Breast epithelium (tissue), 4 donors: ENCODE data around the gene WAC. TPM values are rescaled to one million over a fixed set of nuclear protein-coding genes. Genes with fewer than 3 reads are reported as not detected.
"Not testable (repeated sequence)": the region's sequence is repeated elsewhere in the genome, so short reads cannot be mapped to it uniquely, and the experiment has no call there.

Source experiments
- DNase-seq, 2 donors: peaks; one replicate each; pipeline ENCODE4 v3.0.0-alpha.2; 2019; ENCODE audit warnings: low spot score in 2 of 2
- H3K27ac ChIP-seq, 2 donors: fragments of 200-600 bp; sonication (generic) in 1 of 2; one replicate each; pipeline ENCODE4 v1.5.1; 2016 to 2019; ENCODE audit warnings: mild to moderate bottlenecking in 1 of 2
- H3K27me3 ChIP-seq, 2 donors: fragments of 200-600 bp; sonication (generic) in 1 of 2; one replicate each; pipeline versions ENCODE4 v1.5.1 to v1.6.0; 2017 to 2019; ENCODE audit warnings: control low read depth in 1 of 2, mild to moderate bottlenecking in 1 of 2
- H3K36me3 ChIP-seq: fragments of 200-600 bp; one replicate; pipeline ENCODE4 v1.5.1; 2019
- H3K4me1 ChIP-seq, 2 donors: fragments of 200-600 bp; sonication (generic); one replicate each; pipeline ENCODE4 v1.5.1; 2016 to 2019; ENCODE audit warnings: control low read depth in 1 of 2
- H3K4me3 ChIP-seq, 3 donors: fragments of 200-600 bp; sonication (generic); 1 replicate in 2 of 3; 2 replicates in 1 of 3; pipeline ENCODE4 v1.5.1; 2016 to 2019; ENCODE audit warnings: mild to moderate bottlenecking in 3 of 3, moderate library complexity in 2 of 3
- H3K9me3 ChIP-seq, 2 donors: fragments of 200-600 bp; sonication (generic) in 1 of 2; one replicate each; pipeline ENCODE4 v1.5.1; 2016 to 2019; ENCODE audit warnings: control low read depth in 1 of 2
- POLR2A ChIP-seq: fragments of 450-650 bp; IDR thresholded peaks from one replicate; pipeline ENCODE4 v1.6.1; 2016; ENCODE audit warnings: antibody characterized with exemption, mild to moderate bottlenecking, moderate library complexity
- POLR2AphosphoS5 ChIP-seq, 3 donors: sonication (generic); formaldehyde crosslinking; IDR thresholded peaks; one replicate each; pipeline ENCODE4 v1.6.1; 2017; ENCODE audit warnings: antibody characterized with exemption in 3 of 3
- intact Hi-C: fragments of 100-400 bp; cut with DNase I; formaldehyde crosslinking; loops from one replicate; pipeline ENCODE4 v1.15.1; 2023; ENCODE audit warnings: low total_unique reads
- total RNA-seq, 3 donors: library from RNA; depleted of rRNA; stranded (reverse); fragments of >200 nt; gene quantifications; one replicate each; pipeline ENCODE4 v1.1.0, GENCODE V29; 2016
- TF ChIP-seq, protein P1 (sequence below), 3 donors: fragments of 450-650 bp; IDR thresholded peaks; one replicate each; pipeline ENCODE4 v1.5.1; 2016 to 2017; ENCODE audit warnings: antibody characterized with exemption in 3 of 3, mild to moderate bottlenecking in 3 of 3, moderate library complexity in 3 of 3

Gene WAC
- total RNA-seq, 3 donors from 2014 or later: 124 to 180 (median 142) TPM

DNA sequence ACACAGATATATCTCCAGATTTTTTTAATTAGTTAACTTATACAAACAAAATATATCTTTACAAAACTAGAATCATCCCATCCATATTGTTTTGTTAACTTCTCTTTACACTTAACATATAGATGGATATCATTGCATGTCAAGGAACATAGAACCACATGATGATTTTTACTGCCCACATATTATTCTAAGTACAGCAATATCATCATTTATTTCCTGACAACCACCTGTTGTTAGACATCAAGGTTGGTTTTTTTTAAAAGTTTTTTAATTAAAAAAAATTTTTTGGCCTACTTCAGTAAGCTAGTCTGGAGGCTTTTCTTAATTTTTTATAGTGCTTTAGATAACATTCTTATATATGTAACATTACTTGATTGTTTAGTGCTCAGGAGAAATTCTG lies 105.5 kb downstream of the WAC start:
- Histone ChIP-seq H3K9me3 (peaks cover 0 to 8% of the 10 kb centered on the region in 2 donors), H3K27ac (no peak overlapping the region), H3K4me3 (no peak overlapping the region), H3K36me3 (no peaks in the 10 kb centered on the region), H3K4me1 (no peaks in the 10 kb centered on the region), H3K27me3 (no peaks in the 10 kb centered on the region)
- DNase-seq: no peak
- intact Hi-C loops: no loop called here
- TF ChIP-seq, protein P1, sequence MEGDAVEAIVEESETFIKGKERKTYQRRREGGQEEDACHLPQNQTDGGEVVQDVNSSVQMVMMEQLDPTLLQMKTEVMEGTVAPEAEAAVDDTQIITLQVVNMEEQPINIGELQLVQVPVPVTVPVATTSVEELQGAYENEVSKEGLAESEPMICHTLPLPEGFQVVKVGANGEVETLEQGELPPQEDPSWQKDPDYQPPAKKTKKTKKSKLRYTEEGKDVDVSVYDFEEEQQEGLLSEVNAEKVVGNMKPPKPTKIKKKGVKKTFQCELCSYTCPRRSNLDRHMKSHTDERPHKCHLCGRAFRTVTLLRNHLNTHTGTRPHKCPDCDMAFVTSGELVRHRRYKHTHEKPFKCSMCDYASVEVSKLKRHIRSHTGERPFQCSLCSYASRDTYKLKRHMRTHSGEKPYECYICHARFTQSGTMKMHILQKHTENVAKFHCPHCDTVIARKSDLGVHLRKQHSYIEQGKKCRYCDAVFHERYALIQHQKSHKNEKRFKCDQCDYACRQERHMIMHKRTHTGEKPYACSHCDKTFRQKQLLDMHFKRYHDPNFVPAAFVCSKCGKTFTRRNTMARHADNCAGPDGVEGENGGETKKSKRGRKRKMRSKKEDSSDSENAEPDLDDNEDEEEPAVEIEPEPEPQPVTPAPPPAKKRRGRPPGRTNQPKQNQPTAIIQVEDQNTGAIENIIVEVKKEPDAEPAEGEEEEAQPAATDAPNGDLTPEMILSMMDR (IDR thresholded peaks at IDR 0.05): no peak
- TF ChIP-seq POLR2AphosphoS5 (IDR thresholded peaks at IDR 0.05) (no peak), POLR2A (no peak)

DNA sequence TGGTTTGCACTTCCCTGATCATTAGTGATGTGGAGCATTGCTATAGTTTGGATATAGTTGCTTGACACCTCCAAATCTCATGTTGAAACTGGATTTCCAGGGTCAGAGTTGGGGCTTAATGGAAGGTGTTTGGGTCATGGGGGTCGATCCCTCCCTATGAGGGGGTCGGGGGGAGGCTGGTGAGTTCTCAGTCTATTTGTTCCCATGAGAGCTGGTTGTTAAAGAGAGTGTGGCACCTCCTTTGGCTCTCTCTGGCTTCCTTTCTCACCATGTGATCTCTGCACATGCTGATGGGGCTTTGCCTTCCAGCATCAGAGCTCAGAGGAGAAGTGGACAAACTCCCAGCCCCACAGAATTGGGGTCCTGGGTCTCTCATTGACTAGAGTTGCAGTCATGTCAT lies 107.6 kb downstream of the WAC start:
- H3K27ac ChIP-seq: no peak overlapping the region
- peaks cover 0 to 8% of the 10 kb centered on the region in 2 donors for H3K9me3 ChIP-seq
- H3K27me3 ChIP-seq: no peaks in the 10 kb centered on the region
- H3K4me1 ChIP-seq: no peaks in the 10 kb centered on the region
- no peak for DNase-seq
- intact Hi-C loops: no loop called here
- H3K4me3 ChIP-seq: no peak overlapping the region
- TF ChIP-seq POLR2A (no peak), POLR2AphosphoS5 (IDR thresholded peaks at IDR 0.05) (no peak)
- TF ChIP-seq, protein P1 (IDR thresholded peaks at IDR 0.05): no peak
- H3K36me3 ChIP-seq: no peaks in the 10 kb centered on the region

- intact Hi-C loops: no loop called here
- DNase-seq: no peak
Observed at GRCh38 chr10:28644647-28645046, 111.7 kb downstream of the WAC start.

DNA sequence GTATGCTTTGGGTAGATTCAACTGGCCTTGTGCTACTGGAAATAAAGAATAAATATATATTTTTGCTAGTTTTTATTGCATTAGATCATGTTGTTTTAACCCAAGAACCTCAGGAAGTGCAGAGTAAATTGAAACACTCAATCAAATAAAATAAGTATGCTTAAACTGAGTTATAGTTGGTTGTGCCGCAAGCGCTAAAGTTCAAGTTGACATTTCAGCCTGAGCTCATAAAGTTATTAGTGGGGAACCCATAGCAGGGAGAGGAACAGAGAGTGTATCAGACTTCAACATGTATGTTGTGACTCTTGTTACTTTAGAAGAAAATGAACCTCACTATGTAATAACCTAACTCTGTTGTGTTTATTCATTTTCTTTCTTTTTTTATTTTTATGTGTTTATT lies 119.2 kb downstream of the WAC start:
- Histone ChIP-seq H3K27me3 (no peaks in the 10 kb centered on the region), H3K4me3 (no peak overlapping the region), H3K27ac (no peak overlapping the region), H3K9me3 (peaks cover 0 to 5% of the 10 kb centered on the region in 2 donors), H3K36me3 (no peaks in the 10 kb centered on the region), H3K4me1 (no peaks in the 10 kb centered on the region)
- TF ChIP-seq POLR2AphosphoS5 (IDR thresholded peaks at IDR 0.05): no peak
- no peak for TF ChIP-seq POLR2A
- TF ChIP-seq, protein P1 (IDR thresholded peaks at IDR 0.05): no peak
- intact Hi-C loops: no loop called here
- no peak for DNase-seq

More at GRCh38 chr10:28644647-28645046, 111.7 kb downstream of the WAC start:
- H3K4me3 ChIP-seq: no peak overlapping the region
- peaks cover 0 to 5% of the 10 kb centered on the region in 2 donors for H3K9me3 ChIP-seq
- no peaks in the 10 kb centered on the region for H3K36me3 ChIP-seq
- TF ChIP-seq POLR2AphosphoS5 (IDR thresholded peaks at IDR 0.05): no peak
- H3K27me3 ChIP-seq: no peaks in the 10 kb centered on the region
- H3K27ac ChIP-seq: no peak overlapping the region
- no peaks in the 10 kb centered on the region for H3K4me1 ChIP-seq

GRCh38 chr10:28652703-28653102 lies 119.8 kb downstream of the WAC start:
- Histone ChIP-seq H3K4me3 (no peak overlapping the region), H3K9me3 (peaks cover 0 to 5% of the 10 kb centered on the region in 2 donors), H3K27ac (no peak overlapping the region), H3K4me1 (no peaks in the 10 kb centered on the region), H3K27me3 (no peaks in the 10 kb centered on the region), H3K36me3 (no peaks in the 10 kb centered on the region)
- DNase-seq: no peak
- TF ChIP-seq POLR2A (no peak), POLR2AphosphoS5 (IDR thresholded peaks at IDR 0.05) (no peak)
- TF ChIP-seq, protein P1 (IDR thresholded peaks at IDR 0.05): no peak
- intact Hi-C loops: no loop called here

GRCh38 chr10:28658824-28659223 lies 125.9 kb downstream of the WAC start:
- H3K27me3 ChIP-seq, H3K27ac ChIP-seq, H3K36me3 ChIP-seq, intact Hi-C loops, H3K4me1 ChIP-seq, DNase-seq, H3K4me3 ChIP-seq, H3K9me3 ChIP-seq: not testable (repeated sequence)
